NCI-H748 (cell line): ENCODE measurements around the gene FMN1.
A peak's percentile ranks its signal among the peaks of the same experiment; 100 is the strongest.

Experiments
- DNase-seq: peaks from one replicate; lab custom pipeline; 2025; ENCODE audit not compliant: unreplicated experiment; lab: John Stamatoyannopoulos, UW

The FMN1 gene

GRCh38 chr15:33155691-33156420 lies 38.7 kb downstream of the FMN1 start:
- DNase-seq: no peak

- DNase-seq: no peak
Measured at GRCh38 chr15:33154351-33155166, 40.0 kb downstream of the FMN1 start.

DNA sequence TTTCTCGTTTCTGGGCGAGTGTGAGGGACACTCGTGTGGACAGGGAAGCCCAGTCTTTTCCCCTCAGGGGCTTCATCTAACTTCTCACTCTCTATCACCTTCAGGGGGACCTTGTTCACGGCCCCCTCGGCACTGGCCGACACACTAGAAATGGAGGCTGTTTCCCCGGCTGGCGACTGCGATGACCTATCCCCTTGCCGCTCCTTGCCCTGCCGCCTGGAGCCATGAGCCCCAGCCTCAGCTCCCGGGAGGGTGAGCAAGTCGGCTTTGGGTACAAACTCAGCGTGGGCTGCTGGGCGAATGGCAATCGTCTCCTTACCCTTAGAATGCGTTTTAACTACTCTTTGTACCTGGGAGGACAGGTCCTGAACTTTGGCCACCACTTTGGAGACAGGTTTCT lies 41.0 kb downstream of the FMN1 start:
- DNase-seq: no peak

DNA sequence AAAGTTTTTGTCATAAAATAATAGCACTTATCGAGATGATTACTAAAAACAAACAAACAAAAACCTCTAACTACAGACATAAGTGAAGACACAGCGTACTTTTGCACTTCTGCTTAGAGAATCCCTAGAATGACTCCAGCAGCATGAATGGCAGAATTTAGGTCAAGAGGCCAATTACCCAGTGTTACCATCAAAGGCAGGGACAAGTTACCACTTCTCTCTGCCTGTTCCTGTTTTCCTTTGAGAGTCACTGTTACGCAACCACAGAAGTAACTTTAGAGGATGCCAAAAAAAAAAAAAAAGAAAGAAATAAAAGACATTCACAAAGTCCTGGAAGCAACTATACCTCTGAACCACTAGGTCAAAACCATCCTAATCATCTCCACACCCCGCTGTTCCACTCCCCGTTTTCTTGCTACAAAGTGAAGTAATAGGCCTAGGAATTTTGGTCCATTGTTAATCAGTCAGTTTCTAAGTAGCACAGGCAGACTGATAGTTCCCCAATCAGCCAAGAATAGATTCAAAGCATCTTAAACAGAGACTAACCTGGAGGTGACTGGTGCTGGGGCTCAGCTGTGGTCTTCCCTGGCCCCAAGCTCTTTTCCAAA lies 41.9 kb downstream of the FMN1 start:
- no peak for DNase-seq

DNA sequence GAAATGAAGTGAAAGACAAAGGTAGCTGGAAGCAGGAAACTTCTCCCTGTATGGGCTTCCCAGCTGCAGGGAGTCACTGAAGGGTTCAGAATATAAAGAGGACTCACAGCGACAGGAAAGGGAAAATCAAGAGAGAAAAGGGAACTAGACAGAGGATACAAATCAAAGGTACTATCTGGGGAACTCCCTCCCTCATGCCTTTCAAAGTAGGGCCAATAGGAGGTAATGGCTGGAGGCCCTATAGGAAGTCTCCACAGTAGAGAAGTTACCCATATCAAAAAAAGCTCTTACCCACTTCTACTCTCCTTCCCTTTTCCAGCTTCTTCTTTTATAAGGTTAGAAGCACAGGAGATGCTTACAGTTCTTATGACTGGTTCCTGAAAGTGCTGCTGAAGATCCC lies 43.5 kb downstream of the FMN1 start:
- no peak for DNase-seq

- no peak for DNase-seq
Measured at GRCh38 chr15:33150431-33150941, 44.0 kb downstream of the FMN1 start.

DNA sequence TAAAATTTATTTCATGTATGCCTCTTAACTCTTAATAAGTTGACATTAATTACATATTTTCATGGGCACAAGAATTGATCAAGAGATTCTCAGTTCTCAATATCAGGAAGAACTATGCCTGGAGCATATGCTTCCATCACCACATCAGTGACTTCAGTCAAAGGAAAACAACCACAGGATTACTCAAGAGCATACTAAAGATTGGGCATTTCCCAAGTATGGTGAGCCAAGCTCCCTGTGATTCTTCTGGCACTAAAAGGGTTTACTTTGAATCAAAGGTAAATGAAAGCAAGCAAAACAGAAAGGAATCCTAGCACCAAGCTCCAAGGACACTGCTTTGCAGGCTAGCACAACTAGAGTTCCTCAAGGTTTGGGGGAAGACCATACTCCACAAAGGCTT lies 44.6 kb downstream of the FMN1 start:
- no peak for DNase-seq

DNA sequence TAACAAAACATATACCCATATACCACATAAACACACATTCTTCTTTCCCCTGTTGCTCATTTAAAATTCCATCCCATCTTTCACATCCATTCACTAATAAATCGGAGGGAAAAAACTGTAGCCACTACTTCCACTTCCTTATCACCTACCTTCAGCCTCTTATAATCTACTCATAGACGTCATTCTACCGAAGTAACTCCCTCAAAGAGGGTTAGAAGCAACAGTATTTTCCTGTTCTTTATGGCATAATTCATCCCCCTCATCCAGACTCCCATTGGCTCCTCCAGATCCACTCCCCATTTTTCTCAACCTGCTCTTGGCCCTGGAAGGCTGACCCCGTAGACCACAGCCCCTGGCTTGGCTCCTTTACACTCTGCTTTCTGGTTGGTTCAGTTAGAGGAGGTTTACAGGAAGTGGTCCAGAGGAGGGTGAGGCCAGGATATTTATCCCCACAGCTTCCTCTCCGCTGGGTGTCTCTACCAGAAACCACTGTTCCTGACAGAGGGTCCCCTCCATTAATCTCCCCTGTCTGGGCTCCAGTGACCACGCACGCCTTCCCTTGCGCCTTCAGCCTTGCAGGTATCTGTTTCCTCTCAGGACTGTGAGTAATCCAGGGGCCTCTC lies 46.3 kb downstream of the FMN1 start:
- DNase-seq: no peak

DNA sequence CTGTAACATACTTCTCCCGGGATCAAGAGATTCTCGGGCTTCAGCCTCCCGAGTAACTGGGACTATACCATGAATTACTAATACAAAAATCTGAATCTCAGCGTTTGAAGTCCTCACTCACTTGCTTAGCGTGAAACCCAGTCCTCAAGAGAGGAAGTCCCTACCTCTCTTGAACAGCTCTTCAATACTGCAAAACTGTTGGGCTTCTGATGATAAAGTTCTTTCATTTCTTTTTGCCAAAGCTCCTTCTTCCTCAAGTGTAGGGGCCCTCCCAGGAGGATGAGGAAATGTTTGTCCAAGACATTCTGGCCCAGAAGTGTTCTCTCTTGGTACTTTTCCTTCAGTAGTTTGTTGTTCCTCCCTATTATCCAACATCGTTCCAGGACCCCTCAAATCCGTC lies 48.5 kb downstream of the FMN1 start:
- DNase-seq: no peak

- DNase-seq: peak; percentile 58
Measured at GRCh38 chr15:33145447-33145846, 49.1 kb downstream of the FMN1 start.

DNA sequence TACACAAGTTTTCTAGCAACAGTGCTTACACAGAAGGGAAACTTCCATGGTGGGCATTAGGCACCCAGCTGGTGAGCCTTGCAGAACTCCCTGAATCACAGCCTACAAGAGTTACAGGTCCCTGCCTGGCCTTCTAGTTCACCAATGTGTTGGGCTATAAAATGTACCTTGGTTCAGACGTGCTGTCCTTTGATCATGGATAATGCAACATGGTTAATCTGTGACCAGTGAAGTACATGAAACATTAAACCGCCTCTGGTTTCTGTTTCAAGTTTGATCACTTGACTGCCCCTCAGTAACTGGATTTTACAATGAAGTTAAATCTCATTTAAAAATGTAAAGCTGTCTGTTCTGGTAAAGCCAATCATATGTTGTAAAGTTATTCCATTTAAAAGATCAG lies 51.8 kb downstream of the FMN1 start:
- DNase-seq: no peak

DNA sequence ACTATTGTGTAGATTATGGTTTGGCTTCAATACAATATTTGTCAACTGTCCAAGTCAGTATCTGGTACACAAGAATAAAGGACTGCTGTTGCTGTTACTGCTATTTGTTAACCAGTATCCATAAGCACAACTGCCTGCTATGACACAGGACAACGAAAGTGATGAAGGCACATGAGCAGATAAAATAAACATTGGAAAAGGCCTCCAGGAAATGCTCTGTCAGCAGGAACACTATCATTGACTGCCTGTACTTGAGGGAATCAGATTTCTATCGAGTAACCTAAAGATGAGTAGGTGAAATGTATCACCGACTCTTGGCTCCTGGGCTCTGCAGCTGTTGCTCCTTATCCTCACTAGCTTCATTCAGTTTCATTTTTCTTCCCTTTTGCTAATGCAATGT lies 56.5 kb downstream of the FMN1 start:
- DNase-seq: no peak

- DNase-seq: no peak
Measured at GRCh38 chr15:33137101-33137500, 57.4 kb downstream of the FMN1 start.

DNA sequence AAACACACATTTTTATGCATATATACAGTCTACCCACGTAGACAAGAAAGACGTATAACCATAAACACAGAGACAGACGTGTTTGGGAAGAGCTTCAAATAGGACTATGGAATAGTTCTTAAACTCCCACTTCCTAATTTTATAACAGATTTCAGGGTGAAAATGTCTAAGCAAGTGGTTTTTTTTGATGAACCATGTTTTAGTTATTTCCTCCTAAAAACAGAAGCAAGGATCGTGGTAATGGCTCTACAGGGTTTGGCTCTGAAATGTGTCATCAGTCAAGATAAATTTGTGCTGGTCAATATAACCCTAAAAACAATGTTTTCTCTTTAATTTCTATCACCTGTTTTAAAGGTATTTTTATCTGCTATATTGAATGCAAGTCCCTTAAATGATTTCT lies 58.2 kb downstream of the FMN1 start:
- no peak for DNase-seq

DNA sequence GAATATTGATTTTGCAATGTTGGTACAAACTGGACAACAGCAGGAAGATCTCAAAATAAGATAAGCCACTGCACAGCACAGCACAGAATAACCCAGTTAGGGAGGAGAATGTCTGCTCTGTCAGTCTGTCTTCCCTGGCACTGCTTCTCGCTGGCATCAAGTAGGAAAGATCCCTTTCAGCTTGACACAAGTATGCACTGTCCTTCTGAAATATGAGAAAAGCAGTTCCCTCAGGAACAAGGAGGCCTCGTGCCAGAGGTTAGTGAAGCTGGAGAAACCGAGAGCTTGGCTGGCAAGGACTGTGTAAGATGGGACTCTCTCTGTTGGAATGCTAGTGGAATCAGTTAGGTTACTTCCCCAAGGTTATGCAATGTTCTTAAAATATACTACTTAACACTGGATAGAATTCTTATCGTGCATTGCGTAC lies 59.1 kb downstream of the FMN1 start:
- DNase-seq: no peak

- peak; percentile 47 for DNase-seq
Measured at GRCh38 chr15:33132722-33133345, 61.7 kb downstream of the FMN1 start.

- no peak for DNase-seq
Measured at GRCh38 chr15:33132233-33132580, 62.3 kb downstream of the FMN1 start.

GRCh38 chr15:33131552-33132232 lies 62.8 kb downstream of the FMN1 start:
- DNase-seq: no peak

GRCh38 chr15:33126559-33127290 lies 67.8 kb downstream of the FMN1 start:
- peak; percentile 94 for DNase-seq
